ENCODE data around the gene F10.
"Not testable (repeated sequence)": the region's sequence is repeated elsewhere in the genome, so short reads cannot be mapped to it uniquely, and the experiment has no call there.

Gene F10

DNA sequence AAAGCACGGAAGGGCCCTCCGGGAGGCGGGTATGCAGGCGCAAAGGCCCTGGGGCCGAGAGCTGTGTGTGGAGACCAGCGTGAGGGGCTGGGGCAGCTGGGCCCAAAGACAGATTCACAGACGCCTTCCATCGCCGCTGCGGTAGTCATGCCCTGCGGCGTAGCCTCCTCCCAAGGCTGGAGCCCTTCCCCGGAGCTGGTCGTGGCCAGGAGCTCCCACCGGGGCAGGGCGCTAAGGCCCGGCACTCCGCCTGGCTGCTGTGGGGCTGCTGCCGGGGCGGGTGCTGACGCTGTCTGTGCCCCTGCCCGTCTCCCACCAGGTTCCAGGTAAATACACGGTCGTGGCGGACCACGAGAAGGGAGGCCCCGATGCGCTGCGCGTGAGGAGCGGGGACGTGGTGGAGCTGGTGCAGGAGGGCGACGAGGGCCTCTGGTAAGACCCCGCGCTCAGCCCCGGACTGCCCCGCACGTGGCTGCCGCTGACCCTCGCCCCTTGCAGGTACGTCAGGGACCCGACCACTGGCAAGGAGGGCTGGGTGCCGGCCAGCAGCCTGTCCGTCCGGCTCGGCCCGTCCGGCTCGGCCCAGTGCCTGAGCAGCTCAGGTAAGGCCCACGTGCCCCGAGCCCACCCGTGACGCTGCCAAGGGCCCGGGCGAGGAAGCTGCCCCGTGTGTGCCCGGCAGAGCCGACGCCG is 26.4 kb upstream of the F10 start:
- H3K9ac ChIP-seq (ENCODE audit: insufficient read length, low read depth) = peak overlapping the region; percentile 32
- H3K9me3 ChIP-seq (ENCODE audit: insufficient read depth, low read length) = no peaks in the 10 kb centered on the region
- no peaks in the 10 kb centered on the region for H3K36me3 ChIP-seq (ENCODE audit: insufficient read depth, insufficient read length, low read length)
- H3K4me3 ChIP-seq (ENCODE audit: insufficient read length, low read depth) = no peak overlapping the region
- no peaks in the 10 kb centered on the region for H3K27me3 ChIP-seq (ENCODE audit: insufficient read depth, insufficient read length)
- TF ChIP-seq YY1 (IDR thresholded peaks at IDR 0.05; ENCODE audit: insufficient read depth, insufficient read length) = no peak
- no peak for TF ChIP-seq SUZ12 (IDR thresholded peaks at IDR 0.05; ENCODE audit: extremely low read depth, insufficient read depth, insufficient read length)
- TF ChIP-seq ZNF274 (IDR thresholded peaks at IDR 0.05; ENCODE audit: low read depth, low read length) = no peak
- DNase-seq (ENCODE audit: low read depth, low spot score) = no peak
- H3K4me1 ChIP-seq (ENCODE audit: insufficient read depth, insufficient read length) = no peaks in the 10 kb centered on the region

- no peak for DNase-seq (ENCODE audit: low read depth, low spot score)
- Histone ChIP-seq H3K27me3 (ENCODE audit: insufficient read depth, insufficient read length) (no peaks in the 10 kb centered on the region), H3K36me3 (ENCODE audit: insufficient read depth, insufficient read length, low read length) (no peaks in the 10 kb centered on the region), H3K9me3 (ENCODE audit: insufficient read depth, low read length) (no peaks in the 10 kb centered on the region), H3K4me1 (ENCODE audit: insufficient read depth, insufficient read length) (no peaks in the 10 kb centered on the region), H3K4me3 (ENCODE audit: insufficient read length, low read depth) (no peak overlapping the region), H3K9ac (ENCODE audit: insufficient read length, low read depth) (no peak overlapping the region)
- TF ChIP-seq SUZ12 (IDR thresholded peaks at IDR 0.05; ENCODE audit: extremely low read depth, insufficient read depth, insufficient read length) (no peak), YY1 (IDR thresholded peaks at IDR 0.05; ENCODE audit: insufficient read depth, insufficient read length) (no peak), ZNF274 (IDR thresholded peaks at IDR 0.05; ENCODE audit: low read depth, low read length) (no peak)
Measured at GRCh38 chr13:113096745-113097305, 25.8 kb upstream of the F10 start.

GRCh38 chr13:113097651-113098050 is 24.9 kb upstream of the F10 start:
- Histone ChIP-seq H3K4me3 (ENCODE audit: insufficient read length, low read depth) (no peak overlapping the region), H3K27me3 (ENCODE audit: insufficient read depth, insufficient read length) (no peaks in the 10 kb centered on the region), H3K4me1 (ENCODE audit: insufficient read depth, insufficient read length) (no peaks in the 10 kb centered on the region), H3K36me3 (ENCODE audit: insufficient read depth, insufficient read length, low read length) (no peaks in the 10 kb centered on the region), H3K9me3 (ENCODE audit: insufficient read depth, low read length) (no peaks in the 10 kb centered on the region), H3K9ac (ENCODE audit: insufficient read length, low read depth) (no peak overlapping the region)
- no peak for DNase-seq (ENCODE audit: low read depth, low spot score)
- TF ChIP-seq ZNF274 (IDR thresholded peaks at IDR 0.05; ENCODE audit: low read depth, low read length) (no peak), YY1 (IDR thresholded peaks at IDR 0.05; ENCODE audit: insufficient read depth, insufficient read length) (no peak), SUZ12 (IDR thresholded peaks at IDR 0.05; ENCODE audit: extremely low read depth, insufficient read depth, insufficient read length) (no peak)

DNA sequence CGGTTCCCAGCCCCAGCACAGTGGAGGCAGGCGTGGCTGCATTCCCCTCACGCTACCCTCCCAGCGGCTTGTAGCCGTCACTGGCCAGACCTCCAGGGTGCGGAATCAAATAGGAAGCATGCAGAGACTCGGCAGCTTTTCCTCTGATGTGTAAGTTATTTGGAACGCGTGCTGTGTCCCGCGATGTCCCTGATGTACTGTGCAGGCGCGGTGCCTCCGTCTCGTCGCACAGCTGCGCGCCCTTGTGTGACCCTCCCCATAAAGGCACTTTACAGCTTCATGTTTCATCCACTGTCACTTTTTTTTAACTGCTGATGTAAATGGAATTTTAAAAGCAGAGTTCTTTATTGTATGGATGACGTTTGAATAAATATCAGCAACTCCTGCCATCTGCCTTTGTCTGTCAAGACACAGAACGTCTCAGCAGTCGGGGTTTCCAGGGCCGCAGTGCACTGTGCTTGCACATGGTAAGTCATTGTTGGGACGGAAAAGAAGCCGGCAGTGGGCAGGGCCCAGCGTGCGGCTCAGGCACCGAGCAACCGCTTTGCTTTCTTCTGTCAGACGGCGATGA is 24.4 kb upstream of the F10 start:
- no peak overlapping the region for H3K9ac ChIP-seq (ENCODE audit: insufficient read length, low read depth)
- no peaks in the 10 kb centered on the region for H3K4me1 ChIP-seq (ENCODE audit: insufficient read depth, insufficient read length)
- no peak overlapping the region for H3K4me3 ChIP-seq (ENCODE audit: insufficient read length, low read depth)
- DNase-seq (ENCODE audit: low read depth, low spot score) = no peak
- no peaks in the 10 kb centered on the region for H3K9me3 ChIP-seq (ENCODE audit: insufficient read depth, low read length)
- no peaks in the 10 kb centered on the region for H3K36me3 ChIP-seq (ENCODE audit: insufficient read depth, insufficient read length, low read length)
- no peak for TF ChIP-seq YY1 (IDR thresholded peaks at IDR 0.05; ENCODE audit: insufficient read depth, insufficient read length)
- no peak for TF ChIP-seq SUZ12 (IDR thresholded peaks at IDR 0.05; ENCODE audit: extremely low read depth, insufficient read depth, insufficient read length)
- no peak for TF ChIP-seq ZNF274 (IDR thresholded peaks at IDR 0.05; ENCODE audit: low read depth, low read length)
- H3K27me3 ChIP-seq (ENCODE audit: insufficient read depth, insufficient read length) = no peaks in the 10 kb centered on the region

GRCh38 chr13:113099142-113099541 is 23.5 kb upstream of the F10 start:
- Histone ChIP-seq H3K4me3 (ENCODE audit: insufficient read length, low read depth) (no peak overlapping the region), H3K9me3 (ENCODE audit: insufficient read depth, low read length) (no peaks in the 10 kb centered on the region), H3K4me1 (ENCODE audit: insufficient read depth, insufficient read length) (no peaks in the 10 kb centered on the region), H3K36me3 (ENCODE audit: insufficient read depth, insufficient read length, low read length) (no peaks in the 10 kb centered on the region), H3K9ac (ENCODE audit: insufficient read length, low read depth) (no peak overlapping the region), H3K27me3 (ENCODE audit: insufficient read depth, insufficient read length) (no peaks in the 10 kb centered on the region)
- TF ChIP-seq ZNF274 (IDR thresholded peaks at IDR 0.05; ENCODE audit: low read depth, low read length) = no peak
- TF ChIP-seq SUZ12 (IDR thresholded peaks at IDR 0.05; ENCODE audit: extremely low read depth, insufficient read depth, insufficient read length) = no peak
- TF ChIP-seq YY1 (IDR thresholded peaks at IDR 0.05; ENCODE audit: insufficient read depth, insufficient read length) = no peak
- DNase-seq (ENCODE audit: low read depth, low spot score) = no peak

DNA sequence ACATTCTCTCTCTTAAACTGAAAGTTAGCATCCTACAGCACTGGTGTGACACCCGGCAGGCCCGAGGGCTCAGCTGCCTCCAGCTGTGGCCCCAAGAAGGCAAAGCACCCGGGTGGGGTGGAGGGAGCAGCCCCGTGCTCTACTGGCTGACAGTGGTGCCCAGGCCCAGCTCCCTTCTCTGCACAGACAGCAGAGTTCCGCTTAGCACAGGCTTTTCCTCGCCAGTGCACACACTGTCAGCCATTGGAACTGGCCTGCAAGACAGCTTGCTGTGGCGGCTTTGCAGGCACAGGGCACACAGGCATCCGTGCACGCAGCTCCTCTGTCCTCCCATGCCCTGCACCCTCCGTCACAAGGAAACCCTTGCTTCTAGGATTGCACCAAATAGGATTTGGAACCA is 20.3 kb upstream of the F10 start:
- H3K27me3 ChIP-seq (ENCODE audit: insufficient read depth, insufficient read length); H3K9ac ChIP-seq (ENCODE audit: insufficient read length, low read depth); H3K36me3 ChIP-seq (ENCODE audit: insufficient read depth, insufficient read length, low read length); H3K4me3 ChIP-seq (ENCODE audit: insufficient read length, low read depth); H3K9me3 ChIP-seq (ENCODE audit: insufficient read depth, low read length); DNase-seq (ENCODE audit: low read depth, low spot score); H3K4me1 ChIP-seq (ENCODE audit: insufficient read depth, insufficient read length): not testable (repeated sequence)

DNA sequence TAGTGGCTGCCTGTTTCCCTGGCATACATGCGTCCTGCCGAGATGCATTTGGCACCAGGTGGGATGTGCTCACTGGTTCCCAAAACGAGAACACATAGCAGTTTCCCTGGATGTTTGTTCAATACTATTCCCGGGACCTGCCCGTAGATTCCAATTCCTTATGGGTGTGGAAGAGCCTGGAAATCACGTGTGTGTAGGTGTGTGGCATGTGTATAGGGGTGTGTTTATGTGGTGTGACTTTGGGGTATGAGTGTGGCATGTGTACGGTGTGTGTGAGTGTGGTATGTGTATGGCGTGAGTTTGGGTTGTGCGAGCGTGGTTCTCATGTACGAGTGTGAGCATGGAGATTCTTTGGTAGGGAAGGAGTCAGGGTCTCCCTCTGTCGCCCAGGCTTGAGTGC is 19.9 kb upstream of the F10 start:
- Histone ChIP-seq H3K4me1 (ENCODE audit: insufficient read depth, insufficient read length) (no peaks in the 10 kb centered on the region), H3K9ac (ENCODE audit: insufficient read length, low read depth) (no peak overlapping the region), H3K27me3 (ENCODE audit: insufficient read depth, insufficient read length) (no peaks in the 10 kb centered on the region), H3K4me3 (ENCODE audit: insufficient read length, low read depth) (no peak overlapping the region), H3K9me3 (ENCODE audit: insufficient read depth, low read length) (no peaks in the 10 kb centered on the region), H3K36me3 (ENCODE audit: insufficient read depth, insufficient read length, low read length) (no peaks in the 10 kb centered on the region)
- no peak for DNase-seq (ENCODE audit: low read depth, low spot score)
- TF ChIP-seq SUZ12 (IDR thresholded peaks at IDR 0.05; ENCODE audit: extremely low read depth, insufficient read depth, insufficient read length) = no peak
- no peak for TF ChIP-seq ZNF274 (IDR thresholded peaks at IDR 0.05; ENCODE audit: low read depth, low read length)
- TF ChIP-seq YY1 (IDR thresholded peaks at IDR 0.05; ENCODE audit: insufficient read depth, insufficient read length) = no peak

All from NT2/D1 (cell line).